CD4-positive, alpha-beta T cell (primary cell): Measurements from ENCODE around the gene PRKG1. TPM values are rescaled to one million over a fixed set of nuclear protein-coding genes. Genes with fewer than 3 reads are reported as not detected.

ENCODE experiments used
- ATAC-seq: fragments of 200-7000 bp; cut with Tn5 transposase; one replicate; pipeline ENCODE4 v1.10.0; 2022; ENCODE audit warnings: mild to moderate bottlenecking; ENCODE audit not compliant: poor library complexity
- CTCF ChIA-PET: fragments of 350-600 bp; sonication (Branson Sonifier 250); formaldehyde crosslinking; loops from one replicate; lab custom pipeline; 2021; ENCODE audit warnings: antibody characterized with exemption, inconsistent platforms; lab: Charles Lee
- POLR2A ChIA-PET: fragments of 350-600 bp; sonication (Branson Sonifier 250); formaldehyde crosslinking; loops from one replicate; lab custom pipeline; 2021; ENCODE audit warnings: antibody characterized with exemption, inconsistent platforms; lab: Charles Lee
- DNase-seq, 14 experiments: peaks; one replicate each; pipeline ENCODE4 v3.0.0-alpha.2; 2013 to 2020; ENCODE audit warnings: mixed read lengths in 2 of 14
- H3K27ac ChIP-seq, 2 donors: one replicate each; pipeline versions ENCODE4 v1.5.1 to v1.7.0; 2013; ENCODE audit warnings: low read length in 2 of 2, low read depth in 1 of 2, mild to moderate bottlenecking in 1 of 2
- H3K27me3 ChIP-seq, 2 experiments: 1 replicate in 1 of 2; 2 replicates in 1 of 2; pipeline versions ENCODE4 v1.6.1 to v1.7.0; 2013; ENCODE audit warnings: low read length in 2 of 2, control low read depth in 1 of 2, mild to moderate bottlenecking in 1 of 2, moderate library complexity in 1 of 2; ENCODE audit not compliant: insufficient read depth in 2 of 2, control insufficient read depth in 1 of 2
- H3K36me3 ChIP-seq: one replicate; pipeline ENCODE4 v1.6.1; 2013; ENCODE audit warnings: low read length, control low read depth; ENCODE audit not compliant: insufficient read depth
- H3K4me1 ChIP-seq: one replicate; pipeline ENCODE4 v1.6.1; 2013; ENCODE audit warnings: low read length, control low read depth; ENCODE audit not compliant: insufficient read depth
- H3K4me3 ChIP-seq: one replicate; pipeline ENCODE4 v1.5.1; 2013; ENCODE audit warnings: mild to moderate bottlenecking, low read length, moderate library complexity
- H3K9me3 ChIP-seq, 2 experiments: 1 replicate in 1 of 2; 2 replicates in 1 of 2; pipeline versions ENCODE4 v1.6.1 to v1.7.0; 2013; ENCODE audit warnings: low read length in 2 of 2, mild to moderate bottlenecking in 2 of 2, control low read depth in 1 of 2, moderate library complexity in 1 of 2; ENCODE audit not compliant: control insufficient read depth in 1 of 2, insufficient read depth in 1 of 2
- H3K27ac Mint-ChIP-seq: one replicate; pipeline ENCODE4 v1.8.0; 2020; ENCODE audit warnings: mixed read lengths
- H3K27me3 Mint-ChIP-seq: one replicate; pipeline ENCODE4 v1.8.0; 2021; ENCODE audit warnings: mixed read lengths
- H3K36me3 Mint-ChIP-seq: one replicate; pipeline ENCODE4 v1.8.0; 2021; ENCODE audit warnings: low read depth, mixed read lengths
- H3K4me1 Mint-ChIP-seq: one replicate; pipeline ENCODE4 v1.8.0; 2021; ENCODE audit warnings: low read depth, mixed read lengths
- H3K4me3 Mint-ChIP-seq: one replicate; pipeline ENCODE4 v1.8.0; 2020; ENCODE audit warnings: mild to moderate bottlenecking, mixed read lengths
- H3K9me3 Mint-ChIP-seq: one replicate; pipeline ENCODE4 v1.8.0; 2020; ENCODE audit warnings: mixed read lengths
- CTCF ChIP-seq: fragments of 200-600 bp; IDR thresholded peaks from one replicate; pipeline ENCODE4 v1.8.0; 2022; ENCODE audit warnings: antibody characterized with exemption, mild to moderate bottlenecking
- intact Hi-C, 2 experiments: fragments of 100-400 bp; cut with DNase I in 1 of 2; cut with micrococcal nuclease in 1 of 2; formaldehyde crosslinking; loops; one replicate each; pipeline versions ENCODE4 v1.15.1 to v1.9.0; 2023 to 2025; cut with DNase I, micrococcal nuclease
- total RNA-seq, 174 experiments: library from RNA in 2 of 174; stranded (reverse) in 2 of 174; gene quantifications; one replicate each; pipeline ENCODE4 v1.2.3 and lab custom pipeline; 2021 to 2026

Gene PRKG1
- total RNA-seq, 2 experiments from 2014 or later = 0.31 TPM; not detected in 1

GRCh38 chr10:51311228-51311627, 236.9 kb downstream of the PRKG1 start:
- intact Hi-C loops = no loop called here
- peaks cover 3% of the 10 kb centered on the region for H3K9me3 Mint-ChIP-seq
- ChIA-PET POLR2A (no interaction called here), CTCF (no interaction called here)
- H3K27ac Mint-ChIP-seq = no peak overlapping the region
- no peak for DNase-seq
- Histone ChIP-seq H3K27me3 (no peaks in the 10 kb centered on the region), H3K4me3 (no peak overlapping the region), H3K27ac (no peak overlapping the region), H3K9me3 (no peaks in the 10 kb centered on the region), H3K36me3 (no peaks in the 10 kb centered on the region), H3K4me1 (no peaks in the 10 kb centered on the region)
- H3K36me3 Mint-ChIP-seq = no peaks in the 10 kb centered on the region
- no peak for TF ChIP-seq CTCF
- no peak overlapping the region for H3K4me3 Mint-ChIP-seq
- no peaks in the 10 kb centered on the region for H3K4me1 Mint-ChIP-seq
- no peak for ATAC-seq
- H3K27me3 Mint-ChIP-seq = no peaks in the 10 kb centered on the region

DNA sequence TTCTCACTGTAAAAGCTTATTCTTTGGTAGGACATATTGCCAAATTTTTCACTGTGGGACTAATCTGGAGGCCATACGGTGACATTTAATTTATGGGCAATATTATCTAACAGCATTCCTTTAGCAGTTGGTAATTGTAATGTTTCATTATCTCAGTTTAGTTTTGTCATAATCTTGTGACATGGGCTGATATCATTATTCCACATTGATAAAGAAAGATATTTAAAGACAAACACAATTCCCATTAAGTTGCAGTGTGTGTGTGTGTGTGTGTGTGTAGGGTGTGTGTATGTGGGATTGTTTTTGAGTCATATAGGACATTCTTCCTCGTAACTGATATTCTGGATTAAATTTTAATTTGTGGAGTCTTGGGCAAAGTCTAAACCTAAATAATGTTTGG, 238.5 kb downstream of the PRKG1 start:
- POLR2A ChIA-PET = no interaction called here
- ATAC-seq = no peak
- no peaks in the 10 kb centered on the region for H3K36me3 Mint-ChIP-seq

GRCh38 chr10:51313251-51313650, 239.0 kb downstream of the PRKG1 start:
- no peaks in the 10 kb centered on the region for H3K36me3 Mint-ChIP-seq
- intact Hi-C loops = no loop called here

More for the DNA sequence above, 238.5 kb downstream of the PRKG1 start:
- H3K27me3 Mint-ChIP-seq = no peaks in the 10 kb centered on the region
- no peak overlapping the region for H3K4me3 Mint-ChIP-seq
- no peaks in the 10 kb centered on the region for H3K4me1 ChIP-seq
- H3K27ac Mint-ChIP-seq = no peak overlapping the region
- H3K27ac ChIP-seq = no peak overlapping the region
- H3K9me3 Mint-ChIP-seq = peaks cover 3% of the 10 kb centered on the region
- H3K4me1 Mint-ChIP-seq = no peaks in the 10 kb centered on the region
- no peak for TF ChIP-seq CTCF
- H3K9me3 ChIP-seq = no peaks in the 10 kb centered on the region
- intact Hi-C loops = no loop called here
- no peak for DNase-seq
- no peak overlapping the region for H3K4me3 ChIP-seq
- H3K36me3 ChIP-seq = no peaks in the 10 kb centered on the region
- CTCF ChIA-PET = no interaction called here
- H3K27me3 ChIP-seq = no peaks in the 10 kb centered on the region

More at GRCh38 chr10:51313251-51313650, 239.0 kb downstream of the PRKG1 start:
- peaks cover 3% of the 10 kb centered on the region for H3K9me3 Mint-ChIP-seq
- H3K27ac ChIP-seq = no peak overlapping the region
- no peak overlapping the region for H3K4me3 ChIP-seq
- H3K27me3 Mint-ChIP-seq = no peaks in the 10 kb centered on the region
- no peaks in the 10 kb centered on the region for H3K4me1 Mint-ChIP-seq
- no peaks in the 10 kb centered on the region for H3K36me3 ChIP-seq
- no peak overlapping the region for H3K27ac Mint-ChIP-seq
- H3K4me3 Mint-ChIP-seq = no peak overlapping the region
- ChIA-PET POLR2A (no interaction called here), CTCF (no interaction called here)
- no peak for DNase-seq
- TF ChIP-seq CTCF = no peak
- H3K9me3 ChIP-seq = no peaks in the 10 kb centered on the region
- no peak for ATAC-seq
- H3K4me1 ChIP-seq = no peaks in the 10 kb centered on the region
- H3K27me3 ChIP-seq = no peaks in the 10 kb centered on the region
